Omental fat pad (tissue), 4 donors: ENCODE measurements around the gene BNIP3. TPM values are rescaled to one million over a fixed set of nuclear protein-coding genes. Genes with fewer than 3 reads are reported as not detected.

Experiments used
- ATAC-seq: fragments of 150-250 bp; one replicate; pipeline ENCODE4 v1.9.1; 2016; ENCODE audit warnings: mild to moderate bottlenecking, moderate library complexity; ENCODE audit not compliant: low FRiP score
- DNase-seq: peaks from one replicate; pipeline ENCODE4 v3.0.0-alpha.2; 2019; ENCODE audit warnings: low spot score
- total RNA-seq, 4 donors: library from RNA; depleted of rRNA; stranded (reverse); fragments of >200 nt; gene quantifications; one replicate each; pipeline ENCODE4 v1.1.0, GENCODE V29; 2016
- TF ChIP-seq, protein P1 (sequence below), 3 donors: fragments of 450-650 bp; IDR thresholded peaks; one replicate each; pipeline ENCODE4 v1.5.1; 2016 to 2017; ENCODE audit warnings: antibody characterized with exemption in 3 of 3, mild to moderate bottlenecking in 3 of 3, moderate library complexity in 2 of 3

The BNIP3 gene
- total RNA-seq, 4 donors from 2014 or later, result 66.3 to 192 (median 149) TPM

DNA sequence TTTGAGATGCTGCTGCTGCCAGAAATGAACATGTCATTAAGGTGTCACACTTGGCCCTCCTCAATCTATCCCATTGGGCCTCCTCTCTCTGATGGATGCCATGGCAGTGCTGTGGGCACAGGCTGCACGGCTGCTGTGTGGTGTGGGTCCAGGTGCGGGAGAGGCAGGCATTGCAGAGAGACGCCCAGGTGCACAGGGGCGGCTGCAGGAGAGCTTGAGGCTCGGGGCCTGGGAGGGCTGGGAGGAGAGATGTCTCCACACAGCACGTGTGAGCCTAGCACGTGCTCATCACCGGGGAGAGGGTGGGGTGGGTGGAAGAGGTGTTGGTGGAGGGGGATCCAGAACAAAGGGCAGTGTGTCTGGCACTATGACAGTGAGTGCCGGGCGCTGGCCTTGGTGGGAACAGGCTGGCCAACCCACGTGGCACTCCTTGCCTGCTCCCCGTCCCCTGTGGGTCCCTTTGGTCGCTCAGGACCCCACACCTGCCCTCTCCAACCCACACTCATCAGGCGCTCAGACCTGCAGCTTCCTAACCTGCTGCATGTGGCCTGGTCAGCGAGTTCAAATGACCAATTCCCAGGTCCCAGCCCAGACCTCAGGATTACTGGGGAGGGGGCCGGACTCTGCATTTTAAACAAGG lies 39.9 kb upstream of the BNIP3 start:
- TF ChIP-seq, protein P1, sequence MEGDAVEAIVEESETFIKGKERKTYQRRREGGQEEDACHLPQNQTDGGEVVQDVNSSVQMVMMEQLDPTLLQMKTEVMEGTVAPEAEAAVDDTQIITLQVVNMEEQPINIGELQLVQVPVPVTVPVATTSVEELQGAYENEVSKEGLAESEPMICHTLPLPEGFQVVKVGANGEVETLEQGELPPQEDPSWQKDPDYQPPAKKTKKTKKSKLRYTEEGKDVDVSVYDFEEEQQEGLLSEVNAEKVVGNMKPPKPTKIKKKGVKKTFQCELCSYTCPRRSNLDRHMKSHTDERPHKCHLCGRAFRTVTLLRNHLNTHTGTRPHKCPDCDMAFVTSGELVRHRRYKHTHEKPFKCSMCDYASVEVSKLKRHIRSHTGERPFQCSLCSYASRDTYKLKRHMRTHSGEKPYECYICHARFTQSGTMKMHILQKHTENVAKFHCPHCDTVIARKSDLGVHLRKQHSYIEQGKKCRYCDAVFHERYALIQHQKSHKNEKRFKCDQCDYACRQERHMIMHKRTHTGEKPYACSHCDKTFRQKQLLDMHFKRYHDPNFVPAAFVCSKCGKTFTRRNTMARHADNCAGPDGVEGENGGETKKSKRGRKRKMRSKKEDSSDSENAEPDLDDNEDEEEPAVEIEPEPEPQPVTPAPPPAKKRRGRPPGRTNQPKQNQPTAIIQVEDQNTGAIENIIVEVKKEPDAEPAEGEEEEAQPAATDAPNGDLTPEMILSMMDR (IDR thresholded peaks at IDR 0.05), result no peak
- no peak for DNase-seq
- ATAC-seq, result no peak

DNA sequence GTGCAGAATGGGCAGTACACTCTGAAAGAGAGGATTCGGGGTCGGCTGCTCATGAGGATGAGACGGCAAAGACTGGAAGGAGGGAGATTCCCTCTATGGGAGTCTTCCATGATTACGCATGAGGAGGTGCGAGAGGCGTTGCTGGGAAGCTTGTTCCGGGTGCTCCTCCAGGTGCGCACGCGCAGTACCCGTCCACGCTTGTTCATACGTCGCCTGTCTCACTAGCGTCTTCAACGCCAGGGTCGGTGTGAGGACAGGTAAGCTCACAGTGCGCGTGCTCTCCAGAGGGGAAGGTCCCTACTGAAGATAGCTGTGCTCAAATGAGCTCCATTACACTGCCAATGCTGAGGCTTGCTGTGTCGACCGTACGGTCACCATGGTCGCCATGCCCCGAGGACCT lies 39.3 kb upstream of the BNIP3 start:
- DNase-seq (no peak), ATAC-seq (no peak)
- TF ChIP-seq, protein P1 (IDR thresholded peaks at IDR 0.05), result no peak

- TF ChIP-seq, protein P1 (IDR thresholded peaks at IDR 0.05), result no peak
- DNase-seq (no peak), ATAC-seq (no peak)
Measured at GRCh38 chr10:132020456-132020855, 38.7 kb upstream of the BNIP3 start.

DNA sequence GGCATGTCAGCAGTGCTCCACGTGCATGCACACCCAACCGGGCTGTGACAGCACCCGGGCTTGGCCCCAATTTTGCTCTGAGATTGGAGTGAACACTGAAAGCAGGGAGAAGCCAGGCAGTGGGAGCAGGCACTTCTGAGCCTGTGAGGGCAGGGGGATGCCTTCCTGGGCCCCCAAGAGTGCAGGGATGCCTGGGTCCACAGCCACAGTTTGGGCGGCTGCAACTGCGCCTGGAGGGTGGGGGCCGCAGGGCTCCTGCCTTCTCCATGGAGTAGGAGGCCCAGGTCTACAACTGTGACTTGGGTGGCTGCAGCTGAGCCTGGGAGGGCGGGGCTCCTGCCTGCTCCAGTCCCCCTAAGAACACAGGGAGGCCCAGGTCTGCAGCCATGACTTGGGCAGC lies 37.6 kb upstream of the BNIP3 start:
- no peak for ATAC-seq
- no peak for DNase-seq
- TF ChIP-seq, protein P1 (IDR thresholded peaks at IDR 0.05), result no peak

GRCh38 chr10:132018446-132018845 lies 36.7 kb upstream of the BNIP3 start:
- TF ChIP-seq, protein P1 (IDR thresholded peaks at IDR 0.05), result no peak
- no peak for ATAC-seq
- no peak for DNase-seq

GRCh38 chr10:132016514-132016913 lies 34.8 kb upstream of the BNIP3 start:
- DNase-seq (no peak), ATAC-seq (no peak)
- TF ChIP-seq, protein P1 (IDR thresholded peaks at IDR 0.05), result no peak

DNA sequence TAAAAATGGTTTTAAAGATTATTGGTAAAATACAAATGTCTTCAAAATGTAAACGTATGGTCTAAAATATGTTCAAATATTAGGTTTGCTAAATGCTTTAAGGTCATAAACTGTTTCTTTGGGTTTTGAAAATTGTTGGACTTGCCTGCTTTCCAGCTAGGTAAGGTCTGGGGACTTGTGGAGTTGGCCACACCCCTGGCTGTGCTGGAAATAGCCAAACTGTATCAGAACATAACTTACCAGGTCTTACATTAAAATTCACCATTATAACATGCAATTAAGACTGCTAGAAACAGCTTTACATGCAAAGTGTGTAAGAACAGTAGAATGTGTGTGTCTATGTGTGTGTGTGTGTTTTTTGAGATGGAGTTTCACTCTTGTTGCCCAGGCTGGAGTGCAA lies 29.7 kb upstream of the BNIP3 start:
- ATAC-seq, result no peak
- no peak for DNase-seq

More for the DNA sequence above, 29.7 kb upstream of the BNIP3 start:
- TF ChIP-seq, protein P1 (IDR thresholded peaks at IDR 0.05), result no peak
